Measurements from ENCODE around the gene FAM193A. TPM values are rescaled to one million over a fixed set of nuclear protein-coding genes. Genes with fewer than 3 reads are reported as not detected.

FAM193A gene
- total and polyA plus RNA-seq, 2 experiments from 2014 or later, result 12.0 to 22.9 TPM

GRCh38 chr4:2604614-2605013 lies 68.2 kb downstream of the FAM193A start:
- ATAC-seq (no peak), DNase-seq (ENCODE audit: low spot score) (no peak)
- Mint-ChIP-seq H3K4me3 (no peak overlapping the region), H3K27me3 (ENCODE audit: insufficient read depth, low read depth, poor library complexity) (peaks cover 2% of the 10 kb centered on the region), H3K27ac (no peak overlapping the region), H3K36me3 (ENCODE audit: low read depth) (peaks cover 27% of the 10 kb centered on the region), H3K9me3 (no peaks in the 10 kb centered on the region), H3K4me1 (peaks cover 20% of the 10 kb centered on the region)
- Histone ChIP-seq H3K4me1 (ENCODE audit: insufficient read depth) (peaks cover 7% of the 10 kb centered on the region; the same call in 1 of the 2 replicates), H3K4me2 (no peak overlapping the region), H3K79me2 (replicated peaks; ENCODE audit: insufficient read depth) (peaks cover 96% of the 10 kb centered on the region), H3K27me3 (ENCODE audit: insufficient read depth) (no peaks in the 10 kb centered on the region), H4K20me1 (replicated peaks; ENCODE audit: insufficient read depth) (peaks cover 47% of the 10 kb centered on the region), H3K9me2 (ENCODE audit: insufficient read depth) (no peaks in the 10 kb centered on the region), H3K27ac (ENCODE audit: low read depth) (no peak overlapping the region), H3F3A (replicated peaks; ENCODE audit: low read depth) (no peaks in the 10 kb centered on the region), H2AFZ (no peak overlapping the region), H3K36me3 (ENCODE audit: insufficient read depth) (no peaks in the 10 kb centered on the region), H3K4me3 (no peak overlapping the region)
- TF ChIP-seq, protein P1, sequence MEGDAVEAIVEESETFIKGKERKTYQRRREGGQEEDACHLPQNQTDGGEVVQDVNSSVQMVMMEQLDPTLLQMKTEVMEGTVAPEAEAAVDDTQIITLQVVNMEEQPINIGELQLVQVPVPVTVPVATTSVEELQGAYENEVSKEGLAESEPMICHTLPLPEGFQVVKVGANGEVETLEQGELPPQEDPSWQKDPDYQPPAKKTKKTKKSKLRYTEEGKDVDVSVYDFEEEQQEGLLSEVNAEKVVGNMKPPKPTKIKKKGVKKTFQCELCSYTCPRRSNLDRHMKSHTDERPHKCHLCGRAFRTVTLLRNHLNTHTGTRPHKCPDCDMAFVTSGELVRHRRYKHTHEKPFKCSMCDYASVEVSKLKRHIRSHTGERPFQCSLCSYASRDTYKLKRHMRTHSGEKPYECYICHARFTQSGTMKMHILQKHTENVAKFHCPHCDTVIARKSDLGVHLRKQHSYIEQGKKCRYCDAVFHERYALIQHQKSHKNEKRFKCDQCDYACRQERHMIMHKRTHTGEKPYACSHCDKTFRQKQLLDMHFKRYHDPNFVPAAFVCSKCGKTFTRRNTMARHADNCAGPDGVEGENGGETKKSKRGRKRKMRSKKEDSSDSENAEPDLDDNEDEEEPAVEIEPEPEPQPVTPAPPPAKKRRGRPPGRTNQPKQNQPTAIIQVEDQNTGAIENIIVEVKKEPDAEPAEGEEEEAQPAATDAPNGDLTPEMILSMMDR (conservative IDR thresholded peaks at IDR 0.05; ENCODE audit: low read depth in 2 of 2), result no peak
- TF ChIP-seq CREB1 (CRISPR knock-in tag; IDR thresholded peaks at IDR 0.05; ENCODE audit: low read depth), result no peak
- no peak for TF ChIP-seq ZNF331 (CRISPR knock-in tag; IDR thresholded peaks at IDR 0.05; ENCODE audit: low read depth)
- TF ChIP-seq POLR2AphosphoS5 (IDR thresholded peaks at IDR 0.05; ENCODE audit: low read depth), result no peak
- no peak for TF ChIP-seq ZNF114 (CRISPR knock-in tag; IDR thresholded peaks at IDR 0.05)
- TF ChIP-seq, protein P2, sequence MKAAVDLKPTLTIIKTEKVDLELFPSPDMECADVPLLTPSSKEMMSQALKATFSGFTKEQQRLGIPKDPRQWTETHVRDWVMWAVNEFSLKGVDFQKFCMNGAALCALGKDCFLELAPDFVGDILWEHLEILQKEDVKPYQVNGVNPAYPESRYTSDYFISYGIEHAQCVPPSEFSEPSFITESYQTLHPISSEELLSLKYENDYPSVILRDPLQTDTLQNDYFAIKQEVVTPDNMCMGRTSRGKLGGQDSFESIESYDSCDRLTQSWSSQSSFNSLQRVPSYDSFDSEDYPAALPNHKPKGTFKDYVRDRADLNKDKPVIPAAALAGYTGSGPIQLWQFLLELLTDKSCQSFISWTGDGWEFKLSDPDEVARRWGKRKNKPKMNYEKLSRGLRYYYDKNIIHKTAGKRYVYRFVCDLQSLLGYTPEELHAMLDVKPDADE (IDR thresholded peaks at IDR 0.05), result no peak
- TF ChIP-seq NANOG (IDR thresholded peaks at IDR 0.05; ENCODE audit: borderline replicate concordance), result no peak
- TF ChIP-seq EZH2phosphoT487 (IDR thresholded peaks at IDR 0.05; ENCODE audit: unreplicated experiment), result no peak
- no peak for TF ChIP-seq STAT1 (IDR thresholded peaks at IDR 0.05; ENCODE audit: unreplicated experiment)
- TF ChIP-seq JUNB (IDR thresholded peaks at IDR 0.05; ENCODE audit: unreplicated experiment), result no peak
- TF ChIP-seq, protein P3, sequence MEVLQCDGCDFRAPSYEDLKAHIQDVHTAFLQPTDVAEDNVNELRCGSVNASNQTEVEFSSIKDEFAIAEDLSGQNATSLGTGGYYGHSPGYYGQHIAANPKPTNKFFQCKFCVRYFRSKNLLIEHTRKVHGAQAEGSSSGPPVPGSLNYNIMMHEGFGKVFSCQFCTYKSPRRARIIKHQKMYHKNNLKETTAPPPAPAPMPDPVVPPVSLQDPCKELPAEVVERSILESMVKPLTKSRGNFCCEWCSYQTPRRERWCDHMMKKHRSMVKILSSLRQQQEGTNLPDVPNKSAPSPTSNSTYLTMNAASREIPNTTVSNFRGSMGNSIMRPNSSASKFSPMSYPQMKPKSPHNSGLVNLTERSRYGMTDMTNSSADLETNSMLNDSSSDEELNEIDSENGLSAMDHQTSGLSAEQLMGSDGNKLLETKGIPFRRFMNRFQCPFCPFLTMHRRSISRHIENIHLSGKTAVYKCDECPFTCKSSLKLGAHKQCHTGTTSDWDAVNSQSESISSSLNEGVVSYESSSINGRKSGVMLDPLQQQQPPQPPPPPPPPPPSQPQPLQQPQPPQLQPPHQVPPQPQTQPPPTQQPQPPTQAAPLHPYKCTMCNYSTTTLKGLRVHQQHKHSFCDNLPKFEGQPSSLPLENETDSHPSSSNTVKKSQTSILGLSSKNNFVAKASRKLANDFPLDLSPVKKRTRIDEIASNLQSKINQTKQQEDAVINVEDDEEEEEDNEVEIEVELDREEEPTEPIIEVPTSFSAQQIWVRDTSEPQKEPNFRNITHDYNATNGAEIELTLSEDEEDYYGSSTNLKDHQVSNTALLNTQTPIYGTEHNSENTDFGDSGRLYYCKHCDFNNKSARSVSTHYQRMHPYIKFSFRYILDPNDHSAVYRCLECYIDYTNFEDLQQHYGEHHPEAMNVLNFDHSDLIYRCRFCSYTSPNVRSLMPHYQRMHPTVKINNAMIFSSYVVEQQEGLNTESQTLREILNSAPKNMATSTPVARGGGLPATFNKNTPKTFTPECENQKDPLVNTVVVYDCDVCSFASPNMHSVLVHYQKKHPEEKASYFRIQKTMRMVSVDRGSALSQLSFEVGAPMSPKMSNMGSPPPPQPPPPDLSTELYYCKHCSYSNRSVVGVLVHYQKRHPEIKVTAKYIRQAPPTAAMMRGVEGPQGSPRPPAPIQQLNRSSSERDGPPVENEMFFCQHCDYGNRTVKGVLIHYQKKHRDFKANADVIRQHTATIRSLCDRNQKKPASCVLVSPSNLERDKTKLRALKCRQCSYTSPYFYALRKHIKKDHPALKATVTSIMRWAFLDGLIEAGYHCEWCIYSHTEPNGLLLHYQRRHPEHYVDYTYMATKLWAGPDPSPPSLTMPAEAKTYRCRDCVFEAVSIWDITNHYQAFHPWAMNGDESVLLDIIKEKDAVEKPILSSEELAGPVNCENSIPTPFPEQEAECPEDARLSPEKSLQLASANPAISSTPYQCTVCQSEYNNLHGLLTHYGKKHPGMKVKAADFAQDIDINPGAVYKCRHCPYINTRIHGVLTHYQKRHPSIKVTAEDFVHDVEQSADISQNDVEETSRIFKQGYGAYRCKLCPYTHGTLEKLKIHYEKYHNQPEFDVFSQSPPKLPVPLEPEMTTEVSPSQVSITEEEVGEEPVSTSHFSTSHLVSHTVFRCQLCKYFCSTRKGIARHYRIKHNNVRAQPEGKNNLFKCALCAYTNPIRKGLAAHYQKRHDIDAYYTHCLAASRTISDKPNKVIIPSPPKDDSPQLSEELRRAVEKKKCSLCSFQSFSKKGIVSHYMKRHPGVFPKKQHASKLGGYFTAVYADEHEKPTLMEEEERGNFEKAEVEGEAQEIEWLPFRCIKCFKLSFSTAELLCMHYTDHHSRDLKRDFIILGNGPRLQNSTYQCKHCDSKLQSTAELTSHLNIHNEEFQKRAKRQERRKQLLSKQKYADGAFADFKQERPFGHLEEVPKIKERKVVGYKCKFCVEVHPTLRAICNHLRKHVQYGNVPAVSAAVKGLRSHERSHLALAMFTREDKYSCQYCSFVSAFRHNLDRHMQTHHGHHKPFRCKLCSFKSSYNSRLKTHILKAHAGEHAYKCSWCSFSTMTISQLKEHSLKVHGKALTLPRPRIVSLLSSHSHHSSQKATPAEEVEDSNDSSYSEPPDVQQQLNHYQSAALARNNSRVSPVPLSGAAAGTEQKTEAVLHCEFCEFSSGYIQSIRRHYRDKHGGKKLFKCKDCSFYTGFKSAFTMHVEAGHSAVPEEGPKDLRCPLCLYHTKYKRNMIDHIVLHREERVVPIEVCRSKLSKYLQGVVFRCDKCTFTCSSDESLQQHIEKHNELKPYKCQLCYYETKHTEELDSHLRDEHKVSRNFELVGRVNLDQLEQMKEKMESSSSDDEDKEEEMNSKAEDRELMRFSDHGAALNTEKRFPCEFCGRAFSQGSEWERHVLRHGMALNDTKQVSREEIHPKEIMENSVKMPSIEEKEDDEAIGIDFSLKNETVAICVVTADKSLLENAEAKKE (CRISPR knock-in tag; IDR thresholded peaks at IDR 0.05), result no peak
- no peak for TF ChIP-seq EZH2 (IDR thresholded peaks at IDR 0.05; ENCODE audit: low read depth, unreplicated experiment)
